ENCODE data around the gene EPS8. TPM values are rescaled to one million over a fixed set of nuclear protein-coding genes. Genes with fewer than 3 reads are reported as not detected.

The EPS8 gene
- total and polyA plus RNA-seq, 8 donors = 9.1 to 287 (median 36.1) TPM

DNA sequence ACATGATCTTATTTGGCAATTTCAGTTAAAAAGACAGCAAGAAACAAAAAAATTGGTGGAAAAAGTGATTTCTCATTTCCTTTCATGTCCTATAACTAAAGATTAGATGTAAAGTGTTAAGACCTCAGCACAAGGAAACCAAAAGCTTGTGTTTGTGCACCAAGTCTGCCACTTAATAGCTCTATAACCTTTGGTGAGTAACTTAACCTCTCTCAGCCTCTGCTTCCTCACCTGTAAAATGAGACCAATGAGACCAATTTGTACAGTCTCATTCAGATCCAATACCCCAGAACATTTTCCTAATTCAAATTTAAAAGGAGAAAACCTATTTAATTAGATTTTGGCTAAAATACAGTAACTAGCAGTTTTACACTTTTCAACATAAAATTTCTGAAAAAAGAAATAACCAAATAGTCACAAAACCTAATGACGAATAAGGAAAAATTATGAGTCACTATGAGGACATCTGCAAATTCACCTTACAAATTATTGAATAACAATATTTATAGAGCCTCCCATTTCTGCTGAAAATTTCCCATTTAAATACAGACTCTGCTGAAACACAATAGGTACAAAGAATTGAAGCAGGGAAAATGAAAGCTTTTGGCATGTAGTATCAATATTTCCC lies 71.1 kb downstream of the EPS8 start:
- no peak for TF ChIP-seq POLR2AphosphoS5 (IDR thresholded peaks at IDR 0.05)
- no peak for TF ChIP-seq POLR2A (IDR thresholded peaks at IDR 0.05)
- peak overlapping the region in 2 of 5 donors; percentile 30 to 45 for H3K27ac ChIP-seq
- H3K4me1 ChIP-seq = peaks cover 7 to 49% (median 26%) of the 10 kb centered on the region in 4 donors
- intact Hi-C loops (cut with DNase I; ENCODE audit: low total_unique reads) = no loop called here
- H3K4me3 ChIP-seq = no peak overlapping the region
- H3K9me3 ChIP-seq = no peaks in the 10 kb centered on the region
- DNase-seq = no peak
- H3K36me3 ChIP-seq = no peaks in the 10 kb centered on the region
- H3K27me3 ChIP-seq = no peaks in the 10 kb centered on the region
- 53 to 85% (median 71%) methylated on average over 1 of the region's 1 CpG for WGBS, 5 donors

DNA sequence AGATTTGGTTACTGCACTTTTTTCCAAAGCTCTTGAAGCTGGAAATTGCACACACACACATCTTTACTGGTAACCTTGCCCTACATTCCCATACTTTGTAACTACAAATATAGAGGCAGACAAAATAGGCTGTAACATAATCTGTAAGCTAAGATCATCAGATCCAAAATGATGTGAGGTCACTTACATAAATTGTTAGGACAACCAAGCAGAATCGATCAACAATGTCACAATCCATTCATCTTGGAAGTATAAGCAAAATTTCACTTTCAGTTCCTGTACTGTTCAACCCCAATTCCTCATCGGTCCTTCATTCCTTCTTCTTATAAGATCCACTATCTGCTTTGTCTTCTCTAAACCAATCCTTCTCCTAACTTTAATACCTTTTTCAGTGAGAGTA lies 72.6 kb downstream of the EPS8 start:
- Histone ChIP-seq H3K9me3 (no peaks in the 10 kb centered on the region), H3K4me3 (no peak overlapping the region), H3K27ac (peak overlapping the region in 1 of 5 donors; percentile 40), H3K4me1 (peaks cover 9 to 49% (median 30%) of the 10 kb centered on the region in 4 donors), H3K27me3 (no peaks in the 10 kb centered on the region), H3K36me3 (no peaks in the 10 kb centered on the region)
- intact Hi-C loops (cut with DNase I; ENCODE audit: low total_unique reads) = no loop called here
- DNase-seq = no peak
- no peak for TF ChIP-seq POLR2A (IDR thresholded peaks at IDR 0.05)
- TF ChIP-seq POLR2AphosphoS5 (IDR thresholded peaks at IDR 0.05) = no peak
- TF ChIP-seq EP300 (IDR thresholded peaks at IDR 0.05) = no peak
- TF ChIP-seq, protein P1, sequence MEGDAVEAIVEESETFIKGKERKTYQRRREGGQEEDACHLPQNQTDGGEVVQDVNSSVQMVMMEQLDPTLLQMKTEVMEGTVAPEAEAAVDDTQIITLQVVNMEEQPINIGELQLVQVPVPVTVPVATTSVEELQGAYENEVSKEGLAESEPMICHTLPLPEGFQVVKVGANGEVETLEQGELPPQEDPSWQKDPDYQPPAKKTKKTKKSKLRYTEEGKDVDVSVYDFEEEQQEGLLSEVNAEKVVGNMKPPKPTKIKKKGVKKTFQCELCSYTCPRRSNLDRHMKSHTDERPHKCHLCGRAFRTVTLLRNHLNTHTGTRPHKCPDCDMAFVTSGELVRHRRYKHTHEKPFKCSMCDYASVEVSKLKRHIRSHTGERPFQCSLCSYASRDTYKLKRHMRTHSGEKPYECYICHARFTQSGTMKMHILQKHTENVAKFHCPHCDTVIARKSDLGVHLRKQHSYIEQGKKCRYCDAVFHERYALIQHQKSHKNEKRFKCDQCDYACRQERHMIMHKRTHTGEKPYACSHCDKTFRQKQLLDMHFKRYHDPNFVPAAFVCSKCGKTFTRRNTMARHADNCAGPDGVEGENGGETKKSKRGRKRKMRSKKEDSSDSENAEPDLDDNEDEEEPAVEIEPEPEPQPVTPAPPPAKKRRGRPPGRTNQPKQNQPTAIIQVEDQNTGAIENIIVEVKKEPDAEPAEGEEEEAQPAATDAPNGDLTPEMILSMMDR (IDR thresholded peaks at IDR 0.05) = no peak
- 62 to 79% (median 71%) methylated on average over 2 of the region's 2 CpGs for WGBS, 5 donors

DNA sequence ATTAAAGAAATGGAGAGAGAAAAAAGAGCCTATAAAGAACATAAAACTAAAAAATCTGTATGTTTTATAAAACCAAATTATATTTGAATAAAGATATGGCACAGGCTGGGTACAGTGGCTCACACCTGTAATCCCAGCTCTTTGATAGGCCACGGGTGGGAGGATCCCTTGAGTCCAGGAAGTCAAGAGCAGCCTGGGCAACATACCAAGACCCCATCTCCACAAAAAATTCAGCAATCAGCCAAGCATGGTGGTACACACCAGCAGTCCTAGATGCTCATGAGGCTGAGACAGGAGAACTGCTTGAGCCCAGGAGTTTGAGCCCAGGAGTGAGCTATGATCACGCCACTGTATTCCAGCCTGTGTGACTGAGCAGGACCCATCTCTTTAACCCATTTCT lies 74.9 kb downstream of the EPS8 start:
- Histone ChIP-seq H3K4me1 (peaks cover 12 to 41% (median 23%) of the 10 kb centered on the region in 4 donors), H3K4me3 (no peak overlapping the region), H3K27me3 (no peaks in the 10 kb centered on the region), H3K36me3 (no peaks in the 10 kb centered on the region), H3K9me3 (no peaks in the 10 kb centered on the region), H3K27ac (peak overlapping the region in 1 of 5 donors; percentile 84)
- no peak for DNase-seq
- WGBS, 5 donors = 81 to 93% (median 90%) methylated on average over 2 of the region's 2 CpGs
- TF ChIP-seq POLR2AphosphoS5 (IDR thresholded peaks at IDR 0.05) (no peak), POLR2A (IDR thresholded peaks at IDR 0.05) (no peak), EP300 (IDR thresholded peaks at IDR 0.05) (no peak)
- TF ChIP-seq, protein P1 (IDR thresholded peaks at IDR 0.05) = no peak
- intact Hi-C loops (cut with DNase I; ENCODE audit: low total_unique reads) = no loop called here

DNA sequence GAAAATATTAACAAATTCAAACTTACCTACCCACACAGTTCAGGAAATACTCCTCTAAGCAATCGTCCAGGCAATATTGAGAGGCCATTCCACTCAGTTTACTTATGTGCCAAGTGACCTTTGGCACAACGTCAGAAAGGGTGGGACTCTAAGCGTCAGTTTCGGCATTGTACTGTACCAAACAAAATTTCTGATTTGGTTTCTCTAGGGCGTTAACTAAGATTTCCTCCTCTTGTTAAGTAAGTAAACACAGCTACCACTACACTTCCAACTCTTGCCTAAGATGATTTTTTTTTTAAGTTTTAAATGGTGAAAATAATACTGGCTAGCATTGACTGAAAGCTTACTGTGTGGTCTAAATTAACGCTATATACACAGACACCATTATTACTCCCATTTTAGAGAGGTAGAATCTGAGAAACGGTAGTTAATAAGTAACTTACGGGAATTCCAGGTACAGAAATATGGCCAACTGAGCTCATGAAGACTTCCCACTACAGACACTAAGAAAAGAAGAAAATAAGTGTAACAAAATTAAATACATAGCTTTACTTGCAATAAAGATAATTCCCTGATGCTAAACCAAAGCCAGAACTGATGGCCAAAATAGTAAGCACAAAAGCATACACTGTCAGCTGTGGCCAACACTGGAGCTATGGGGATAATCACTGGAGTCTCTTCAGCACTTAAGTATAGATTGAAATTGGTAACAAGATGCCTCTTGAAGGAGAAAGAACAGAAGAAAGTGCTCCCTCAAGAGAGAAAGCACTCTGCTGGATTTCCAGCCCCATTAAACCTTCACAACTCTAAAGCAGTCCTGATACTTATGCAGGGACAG lies 76.1 kb downstream of the EPS8 start:
- intact Hi-C loops (cut with DNase I; ENCODE audit: low total_unique reads) = no loop called here
- H3K27me3 ChIP-seq = no peaks in the 10 kb centered on the region
- peaks cover 5 to 41% (median 23%) of the 10 kb centered on the region in 4 donors for H3K4me1 ChIP-seq
- peak; percentile 76 to 80 for DNase-seq
- H3K4me3 ChIP-seq = peak overlapping the region in 2 of 4 donors; percentile 3 to 25
- TF ChIP-seq POLR2AphosphoS5 (IDR thresholded peaks at IDR 0.05) (peak; percentile 34 to 84 (median 74)), POLR2A (IDR thresholded peaks at IDR 0.05) (no peak), EP300 (IDR thresholded peaks at IDR 0.05) (no peak)
- no peaks in the 10 kb centered on the region for H3K36me3 ChIP-seq
- WGBS, 5 donors = 31 to 49% (median 43%) methylated on average over 8 of the region's 8 CpGs
- peak overlapping the region; percentile 63 to 84 (median 74) for H3K27ac ChIP-seq
- no peaks in the 10 kb centered on the region for H3K9me3 ChIP-seq

DNA sequence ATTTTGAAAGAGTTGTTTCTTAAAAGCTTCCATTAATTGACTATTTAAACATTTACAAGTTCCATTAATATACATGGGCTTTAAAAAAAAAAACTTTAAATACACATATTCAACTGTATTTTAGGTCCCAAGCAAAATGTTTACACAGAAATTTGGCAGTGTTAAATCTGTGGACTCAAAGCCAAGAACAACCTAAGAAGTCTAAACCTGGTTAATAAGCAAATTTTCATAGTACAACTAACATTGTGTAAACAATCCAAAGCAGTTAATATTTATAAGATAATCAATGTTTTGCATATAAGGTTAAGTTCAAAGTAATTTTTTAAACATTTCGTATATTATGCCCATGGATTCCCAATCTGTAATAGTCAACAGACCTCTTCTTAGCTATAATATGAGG lies 77.0 kb downstream of the EPS8 start:
- Histone ChIP-seq H3K9me3 (no peaks in the 10 kb centered on the region), H3K36me3 (no peaks in the 10 kb centered on the region), H3K27me3 (no peaks in the 10 kb centered on the region), H3K27ac (peak overlapping the region in 4 of 5 donors; percentile 63 to 84 (median 75)), H3K4me1 (peaks cover 5 to 42% (median 24%) of the 10 kb centered on the region in 4 donors), H3K4me3 (peak overlapping the region in 2 of 4 donors; percentile 3 to 25)
- DNase-seq = no peak
- no peak for TF ChIP-seq POLR2A (IDR thresholded peaks at IDR 0.05)
- TF ChIP-seq EP300 (IDR thresholded peaks at IDR 0.05) = no peak
- TF ChIP-seq, protein P1 (IDR thresholded peaks at IDR 0.05) = no peak
- TF ChIP-seq POLR2AphosphoS5 (IDR thresholded peaks at IDR 0.05) = no peak
- WGBS, 5 donors = 20 to 40% (median 27%) methylated on average over 1 of the region's 1 CpG
- intact Hi-C loops (cut with DNase I; ENCODE audit: low total_unique reads) = no loop called here

Data from stomach (tissue), 9 donors.